Gastroesophageal sphincter (tissue), 3 donors: ENCODE results near the gene OSTF1.

Experiments used
- CTCF ChIP-seq, 4 experiments: fragments of 200-600 bp in 2 of 4; fragments of 450-650 bp in 2 of 4; sonication (generic) in 1 of 4; IDR thresholded peaks; one replicate each; pipeline ENCODE4 v1.5.1; 2017 to 2019; ENCODE audit warnings: antibody characterized with exemption in 4 of 4, mild to moderate bottlenecking in 2 of 4, moderate library complexity in 2 of 4
- EP300 ChIP-seq: sonication (generic); formaldehyde crosslinking; IDR thresholded peaks from one replicate; pipeline ENCODE4 v1.6.1; 2017; ENCODE audit warnings: antibody characterized with exemption, mild to moderate bottlenecking
- POLR2AphosphoS5 ChIP-seq: sonication (generic); formaldehyde crosslinking; IDR thresholded peaks from one replicate; pipeline ENCODE4 v1.6.1; 2017; ENCODE audit warnings: antibody characterized with exemption

- TF ChIP-seq EP300 (no peak), CTCF (IDR thresholded peaks at IDR 0.05) (no peak), POLR2AphosphoS5 (no peak)
These were observed 60.2 kb downstream of the OSTF1 start for GRCh38 chr9:75148561-75148960.
